ENCODE data around the gene FBLL1.
"Not testable (repeated sequence)": the region's sequence is repeated elsewhere in the genome, so short reads cannot be mapped to it uniquely, and the experiment has no call there.

Gene FBLL1

DNA sequence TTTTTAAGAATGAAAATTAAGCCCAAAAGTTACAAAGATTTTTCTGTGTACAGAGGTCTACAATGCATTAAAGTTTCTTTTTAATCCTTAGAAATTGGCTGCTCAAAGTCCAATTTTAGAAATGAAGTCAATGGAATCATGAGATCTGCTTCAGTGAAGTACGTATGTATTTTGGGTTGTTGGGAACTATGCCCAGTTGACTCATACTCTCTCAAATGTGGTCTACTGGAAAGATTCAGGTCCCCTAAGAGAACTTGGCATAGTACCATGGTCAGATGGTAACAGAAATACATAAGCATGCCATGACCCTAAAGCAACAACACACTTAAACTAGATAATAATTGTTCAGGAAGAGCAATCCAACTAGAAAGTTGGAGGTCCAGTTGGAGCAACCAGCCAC lies 23.0 kb downstream of the FBLL1 start:
- no peak for DNase-seq

DNA sequence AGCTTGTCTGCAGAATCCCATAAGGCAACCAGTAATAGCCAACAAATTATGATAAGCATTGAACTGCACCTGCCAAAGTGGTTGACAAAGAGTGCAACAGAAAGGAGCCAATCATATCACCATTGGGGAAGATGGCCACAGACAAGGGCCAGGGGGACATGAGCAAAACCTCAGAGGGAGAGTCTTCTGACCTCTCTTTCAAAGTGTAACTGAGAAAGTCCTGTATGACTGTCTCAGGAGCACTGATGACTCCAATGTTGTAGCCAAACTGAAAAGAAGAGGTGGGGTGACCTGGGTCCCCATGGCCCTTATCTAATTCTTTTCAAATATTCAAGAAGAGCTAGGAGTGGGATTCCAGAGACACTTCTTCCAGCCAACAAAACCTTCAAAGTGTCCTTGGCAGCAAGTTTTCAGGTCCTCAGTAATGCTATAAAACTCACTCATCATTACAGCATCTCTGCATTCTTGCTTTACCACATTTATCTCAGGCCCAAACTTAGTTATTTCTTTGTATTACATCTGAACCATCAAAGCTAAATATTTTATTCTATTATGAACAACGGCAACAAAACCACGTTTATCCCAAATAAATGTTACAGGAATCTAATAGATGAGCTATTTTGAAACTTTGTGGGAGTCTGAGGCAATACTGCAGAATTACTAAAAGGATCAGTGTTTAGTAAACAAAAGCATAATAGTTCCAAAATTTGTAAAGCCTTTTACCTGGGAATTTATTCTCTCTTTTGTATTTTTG lies 24.4 kb downstream of the FBLL1 start:
- DNase-seq = no peak

DNA sequence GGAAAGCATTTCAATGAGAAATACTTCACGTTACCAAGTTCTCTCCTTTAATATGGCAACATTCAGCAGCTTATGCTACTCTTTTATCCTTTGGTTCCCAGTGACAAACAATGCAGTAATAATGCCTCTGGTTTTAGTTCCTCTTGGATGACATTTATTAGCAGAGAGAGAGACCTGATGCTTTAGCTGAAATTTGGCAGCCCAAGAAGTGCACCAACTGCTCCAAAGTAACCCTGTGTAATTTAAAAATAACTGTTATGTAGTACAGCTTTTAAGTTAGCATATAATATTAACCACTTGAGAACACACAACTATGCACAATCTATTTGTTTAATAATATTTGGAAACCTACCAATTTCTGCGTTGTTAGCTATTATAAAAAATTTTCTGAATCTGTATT lies 28.3 kb downstream of the FBLL1 start:
- no peak for DNase-seq

DNA sequence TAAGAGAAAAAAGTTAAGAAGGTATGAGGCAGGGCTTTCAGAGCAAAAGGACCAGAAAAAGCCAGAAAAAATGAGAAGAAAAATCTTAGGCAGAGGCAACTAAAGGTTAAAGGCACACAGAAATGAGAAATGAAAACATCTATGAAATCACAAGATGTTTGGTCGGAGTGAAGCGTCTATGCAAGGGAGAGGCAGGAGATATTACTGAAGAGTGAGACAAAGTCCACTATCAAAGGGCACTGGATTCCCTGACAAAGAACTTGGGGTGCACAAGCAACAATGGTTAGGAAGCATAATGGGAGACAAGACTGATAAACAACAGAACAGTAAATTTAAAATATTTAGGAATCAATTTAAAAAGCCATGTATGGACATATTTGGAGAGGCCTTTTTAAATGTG lies 33.2 kb downstream of the FBLL1 start:
- no peak for DNase-seq

DNA sequence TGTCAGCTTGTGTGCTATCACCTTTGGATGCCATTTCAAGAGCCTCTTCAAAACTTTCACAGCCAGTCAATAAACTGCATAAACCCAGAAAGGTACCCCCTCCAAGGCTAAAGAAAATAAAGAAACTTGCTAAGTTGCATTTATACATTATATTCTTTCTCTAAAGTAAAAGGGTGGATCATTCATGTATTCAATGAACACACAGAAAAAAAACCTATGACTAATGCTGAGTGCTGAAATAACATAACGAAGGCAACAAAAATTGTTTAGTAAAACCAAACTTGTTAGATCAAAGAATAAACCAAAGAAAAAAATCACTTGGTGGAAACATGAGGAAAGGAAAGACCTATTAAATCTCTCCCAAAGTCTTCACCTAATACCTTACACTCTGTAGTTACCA lies 34.9 kb downstream of the FBLL1 start:
- no peak for DNase-seq

DNA sequence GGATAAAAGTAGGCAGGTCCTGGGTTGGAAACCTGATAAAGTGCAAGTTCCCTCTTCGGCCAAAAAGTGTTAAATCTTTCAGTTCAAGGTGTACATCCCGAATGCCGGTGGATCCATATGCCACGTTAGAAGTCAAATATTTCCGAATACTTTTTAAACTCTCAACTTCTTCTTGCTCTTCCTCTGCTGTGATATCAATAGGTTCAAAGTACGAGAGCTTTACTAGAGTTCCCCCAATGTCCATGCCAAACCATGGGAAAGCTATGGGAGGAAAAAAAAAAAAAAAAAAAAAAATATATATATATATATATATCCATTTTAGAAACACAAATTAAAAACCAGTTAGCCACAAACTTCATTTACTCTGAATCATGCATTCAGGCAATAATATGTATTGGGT lies 39.6 kb downstream of the FBLL1 start:
- no peak for DNase-seq

DNA sequence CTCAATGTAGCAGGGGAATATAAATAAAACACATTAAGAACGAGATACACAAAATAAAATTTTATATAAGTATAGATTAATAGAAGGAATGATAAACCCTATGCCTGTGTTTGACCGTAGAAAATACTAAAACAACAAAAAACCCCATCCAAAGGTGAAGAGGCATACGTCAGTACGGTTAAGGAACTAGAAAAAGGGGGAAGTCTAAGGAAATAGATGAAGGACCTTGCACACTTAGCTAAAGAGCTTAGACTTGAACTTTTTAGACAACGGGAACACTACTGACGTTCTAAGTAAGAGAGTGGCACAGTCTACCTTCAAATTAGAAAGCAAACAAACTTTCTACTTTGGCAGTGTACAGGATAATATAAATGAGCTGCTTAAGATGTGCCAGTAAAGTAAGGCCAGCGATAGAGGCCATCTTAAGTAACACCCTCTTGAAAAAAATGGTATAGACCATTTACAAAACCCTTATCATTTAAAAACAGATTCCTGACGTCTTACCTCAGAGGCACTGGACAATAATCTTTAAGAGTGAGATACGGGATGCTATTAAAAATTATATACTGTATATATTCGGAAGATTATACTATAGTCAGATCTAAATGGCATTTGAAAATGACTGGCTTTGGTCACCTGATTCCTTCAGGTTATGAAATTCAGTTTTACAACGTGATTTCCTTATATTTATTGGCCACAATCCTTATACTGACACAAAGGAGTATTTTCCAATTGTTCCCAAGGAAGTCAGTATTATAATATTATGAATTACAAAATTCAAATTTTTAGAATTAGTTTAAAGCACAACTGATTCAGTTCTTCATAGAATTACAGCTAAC lies 41.6 kb downstream of the FBLL1 start:
- DNase-seq = no peak

DNA sequence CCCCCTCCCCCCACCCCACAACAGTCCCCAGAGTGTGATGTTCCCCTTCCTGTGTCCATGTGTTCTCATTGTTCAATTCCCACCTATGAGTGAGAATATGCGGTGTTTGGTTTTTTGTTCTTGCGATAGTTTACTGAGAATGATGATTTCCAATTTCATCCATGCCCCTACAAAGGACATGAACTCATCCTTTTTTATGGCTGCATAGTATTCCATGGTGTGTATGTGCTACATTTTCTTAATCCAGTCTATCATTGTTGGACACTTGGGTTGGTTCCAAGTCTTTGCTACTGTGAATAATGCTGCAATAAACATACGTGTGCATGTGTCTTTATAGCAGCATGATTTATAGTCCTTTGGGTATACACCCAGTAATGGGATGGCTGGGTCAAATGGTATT lies 44.6 kb downstream of the FBLL1 start:
- DNase-seq = not testable (repeated sequence)

DNA sequence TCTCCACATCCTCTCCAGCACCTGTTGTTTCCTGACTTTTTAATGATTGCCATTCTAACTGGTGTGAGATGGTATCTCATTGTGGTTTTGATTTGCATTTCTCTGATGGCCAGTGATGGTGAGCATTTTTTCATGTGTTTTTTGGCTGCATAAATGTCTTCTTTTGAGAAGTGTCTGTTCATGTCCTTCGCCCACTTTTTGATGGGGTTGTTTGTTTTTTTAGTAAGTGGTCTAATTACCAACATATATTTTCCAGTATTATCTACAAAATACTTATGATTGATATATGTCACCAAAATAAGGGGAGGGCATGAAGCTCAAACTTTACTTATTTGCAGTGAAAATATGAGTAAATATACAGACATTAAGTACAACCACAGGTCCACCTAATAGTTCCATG lies 45.1 kb downstream of the FBLL1 start:
- not testable (repeated sequence) for DNase-seq

DNA sequence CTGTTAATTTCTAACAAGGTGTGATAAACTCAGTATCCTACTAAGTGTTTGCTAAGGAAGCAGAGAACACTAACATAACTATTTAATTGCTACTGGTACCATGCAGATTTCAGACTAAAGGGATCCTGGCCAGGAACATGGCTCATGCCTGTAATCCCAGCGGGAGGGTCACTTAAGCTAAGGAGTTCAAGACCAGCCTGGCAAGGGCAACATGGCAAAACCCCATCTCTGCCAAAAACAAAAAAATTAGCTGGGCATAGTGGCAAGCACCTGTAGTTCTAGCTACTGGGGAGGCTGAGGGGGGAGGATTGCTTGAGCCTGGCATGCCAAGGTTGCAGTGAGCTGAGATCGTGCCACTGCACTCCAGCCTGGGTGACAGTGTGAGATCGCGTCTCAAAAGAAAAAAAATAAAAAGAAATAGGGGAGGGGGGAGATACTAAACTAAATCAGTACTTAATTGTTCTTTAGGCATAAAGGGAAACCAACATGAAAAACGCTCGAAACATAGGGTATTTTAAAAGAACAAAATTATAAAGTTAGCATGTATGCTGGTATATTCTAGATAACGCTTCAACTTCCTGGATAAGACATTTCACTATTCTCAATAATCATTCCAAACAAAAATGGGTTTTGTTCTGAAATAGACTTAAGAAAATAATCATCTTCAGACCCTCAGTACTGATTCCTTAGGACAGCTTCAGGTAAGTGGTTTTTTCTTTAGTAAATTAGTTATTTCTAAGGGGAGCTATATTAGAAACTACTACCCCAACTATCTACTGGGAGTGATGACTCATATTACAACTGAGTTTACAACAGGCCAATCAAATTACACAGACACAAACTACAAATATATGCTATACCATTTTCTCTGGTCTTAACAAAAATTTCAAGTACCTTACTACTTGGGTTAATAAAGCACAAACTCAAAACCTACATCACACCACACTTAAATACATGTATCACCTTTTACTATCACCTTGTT lies 46.6 kb downstream of the FBLL1 start:
- no peak for DNase-seq

DNA sequence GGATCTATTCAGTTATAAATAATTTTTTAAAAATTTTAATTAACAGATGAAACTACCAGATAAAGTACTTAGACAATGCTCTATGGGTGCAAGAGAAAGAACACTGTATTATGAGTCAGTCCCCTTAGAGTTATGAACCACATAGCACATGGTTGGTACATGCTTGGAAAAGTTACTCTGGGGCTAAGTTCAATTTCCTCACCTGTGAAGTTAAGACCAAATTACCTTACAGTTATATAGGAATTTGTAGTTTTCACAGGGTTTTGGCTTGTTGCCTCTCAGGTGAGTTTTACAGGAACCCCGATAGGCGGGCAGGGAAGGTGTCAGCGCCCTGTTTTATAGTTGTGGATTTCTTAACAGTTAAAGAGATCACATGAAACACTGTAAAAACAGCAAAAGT lies 48.9 kb downstream of the FBLL1 start:
- DNase-seq = no peak

DNA sequence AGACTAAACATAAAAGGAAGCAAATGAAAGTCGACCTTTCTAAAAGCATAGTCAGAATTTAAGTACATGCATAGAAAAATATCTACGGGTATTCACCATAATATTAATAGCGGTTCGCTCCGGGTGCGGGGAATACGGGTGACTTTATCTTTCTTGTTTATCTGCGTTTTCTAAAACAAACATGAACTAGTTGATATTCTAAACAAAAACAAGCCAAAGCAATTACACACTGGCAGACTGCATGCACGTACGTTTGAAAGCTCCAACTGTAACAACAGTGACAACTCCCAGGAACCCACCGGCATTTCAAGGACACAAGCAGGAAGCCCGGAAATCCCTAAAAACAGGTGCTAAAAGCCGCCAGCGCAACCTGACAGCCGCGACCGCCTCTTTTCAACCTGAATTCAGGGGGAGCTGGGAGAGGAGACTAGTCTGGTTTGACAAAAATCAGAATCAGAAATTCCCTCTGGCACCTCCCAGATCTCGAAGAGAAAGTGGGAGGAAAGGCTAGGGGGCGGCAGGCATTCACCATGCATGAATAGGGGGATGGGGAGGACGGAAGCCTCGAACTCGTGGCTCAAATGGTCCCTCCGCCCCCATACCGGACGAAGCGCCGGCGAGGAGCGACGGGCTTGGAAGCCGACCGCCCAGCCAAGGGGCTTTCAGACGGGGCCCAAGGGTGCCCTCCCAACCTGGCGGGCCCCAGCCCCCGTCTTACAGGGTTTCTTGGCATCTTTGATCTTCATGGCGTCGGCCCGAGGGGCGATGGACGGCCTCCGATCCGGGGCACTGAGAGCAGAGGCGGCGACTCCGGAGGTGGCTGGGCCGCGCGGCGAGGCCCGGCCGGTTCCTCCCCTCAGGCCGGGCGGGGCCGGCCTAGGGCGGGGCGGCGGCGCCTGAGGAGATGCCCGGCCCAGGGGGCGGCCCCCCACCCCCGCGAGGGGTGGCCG lies 49.7 kb downstream of the FBLL1 start, which contains the start of gene PANK3:
Gene PANK3 (minus strand): TSS at position 831 of the 950 bp plus-strand sequence. CDS start 85 bp downstream, at position 746.
- DNase-seq = peak in 22 of 51 donors; percentile 36 to 94 (median 68)

DNA sequence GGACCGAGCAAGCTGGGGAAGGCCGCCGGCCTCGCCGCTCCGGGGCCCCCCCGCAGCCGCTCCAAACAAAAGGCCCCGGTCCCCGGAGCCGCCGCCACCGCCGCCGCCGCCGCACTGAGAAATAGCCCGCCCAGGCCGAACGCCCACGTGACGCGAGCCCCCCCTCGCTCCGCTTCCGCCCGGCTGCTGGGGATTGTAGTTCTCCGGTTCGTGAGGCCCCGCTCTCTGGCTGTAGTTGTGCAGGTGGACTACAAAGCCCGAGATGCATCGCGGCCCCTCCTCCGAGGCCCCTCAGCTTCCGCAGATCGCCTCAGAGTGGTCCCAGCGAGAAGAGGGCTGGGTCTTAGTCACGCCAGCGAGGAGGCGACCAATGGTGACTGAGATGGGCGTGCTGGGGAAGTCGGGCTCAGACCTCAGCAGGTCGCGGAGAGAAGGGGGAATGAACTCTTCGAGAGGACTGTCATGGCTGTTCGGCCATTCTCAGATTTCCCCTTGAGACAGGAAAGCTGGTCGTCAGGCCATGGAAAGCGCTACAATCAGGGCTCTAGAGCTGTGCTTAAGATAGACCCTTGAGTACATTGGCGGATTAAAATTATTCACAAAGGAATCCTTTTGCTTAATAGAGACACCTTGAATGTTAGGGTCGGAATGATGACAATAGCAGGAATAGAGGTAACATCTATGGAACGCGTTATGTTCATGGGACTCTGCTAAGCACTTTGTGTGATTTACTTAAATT lies 50.6 kb downstream of the FBLL1 start:
- DNase-seq = peak; percentile 73 to 100 (median 99)

DNA sequence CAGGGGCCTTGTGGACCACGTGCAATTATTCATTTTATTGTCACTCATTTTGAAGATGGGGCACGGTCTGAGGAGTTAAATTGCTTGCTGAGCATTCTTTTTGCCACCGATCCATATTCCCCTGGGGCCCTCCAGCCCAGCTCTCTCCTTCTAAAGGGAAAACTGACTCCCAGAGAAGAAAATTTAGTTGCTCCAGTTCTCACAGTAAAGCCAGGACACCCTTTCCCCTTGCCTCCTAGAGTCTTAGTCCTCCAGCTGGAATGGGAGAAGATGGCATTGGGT lies 51.1 kb downstream of the FBLL1 start:
- DNase-seq = peak in 1 of 51 donors; percentile 53

All from hypothalamus (tissue), 51 donors.